AG04449 (cell line): ENCODE data around the gene INTS11.

Experiments
- CTCF ChIA-PET: fragments of 350-600 bp; formaldehyde crosslinking; extraction: SDS; loops from one replicate; lab custom pipeline; 2021; ENCODE audit warnings: antibody characterized with exemption; lab: Yijun Ruan, JAX
- POLR2A ChIA-PET: fragments of 400-600, 350-600 bp; formaldehyde crosslinking; extraction: SDS; loops from one replicate; lab custom pipeline; 2020; ENCODE audit warnings: antibody characterized with exemption, inconsistent platforms; lab: Yijun Ruan, JAX
- DNase-seq: peaks from one replicate; pipeline ENCODE4 v3.0.0-alpha.2; 2010; ENCODE audit warnings: low read depth, low spot score
- H3K4me3 ChIP-seq: 2 replicates; pipeline ENCODE4 v1.5.1; 2011; ENCODE audit warnings: low read depth, mild to moderate bottlenecking, control low read depth, low read length
- CTCF ChIP-seq: IDR thresholded peaks from one replicate; pipeline ENCODE4 v1.5.1; 2011; ENCODE audit warnings: mild to moderate bottlenecking, moderate library complexity, low read length, control low read depth, inconsistent platforms; ENCODE audit not compliant: insufficient read depth; ENCODE audit errors: missing control alignments

INTS11 gene

GRCh38 chr1:1313500-1314236 lies 10.8 kb downstream of the INTS11 start:
- ChIA-PET POLR2A (no interaction called here), CTCF (interaction anchor here (1.2 to 1.7 kb wide), 3 partner anchors 59 to 192 kb away, joined by 3 to 10 read pairs (median 4); no protein-coding TSS in a partner anchor)
- H3K4me3 ChIP-seq = no peak overlapping the region
- no peak for TF ChIP-seq CTCF
- no peak for DNase-seq

DNA sequence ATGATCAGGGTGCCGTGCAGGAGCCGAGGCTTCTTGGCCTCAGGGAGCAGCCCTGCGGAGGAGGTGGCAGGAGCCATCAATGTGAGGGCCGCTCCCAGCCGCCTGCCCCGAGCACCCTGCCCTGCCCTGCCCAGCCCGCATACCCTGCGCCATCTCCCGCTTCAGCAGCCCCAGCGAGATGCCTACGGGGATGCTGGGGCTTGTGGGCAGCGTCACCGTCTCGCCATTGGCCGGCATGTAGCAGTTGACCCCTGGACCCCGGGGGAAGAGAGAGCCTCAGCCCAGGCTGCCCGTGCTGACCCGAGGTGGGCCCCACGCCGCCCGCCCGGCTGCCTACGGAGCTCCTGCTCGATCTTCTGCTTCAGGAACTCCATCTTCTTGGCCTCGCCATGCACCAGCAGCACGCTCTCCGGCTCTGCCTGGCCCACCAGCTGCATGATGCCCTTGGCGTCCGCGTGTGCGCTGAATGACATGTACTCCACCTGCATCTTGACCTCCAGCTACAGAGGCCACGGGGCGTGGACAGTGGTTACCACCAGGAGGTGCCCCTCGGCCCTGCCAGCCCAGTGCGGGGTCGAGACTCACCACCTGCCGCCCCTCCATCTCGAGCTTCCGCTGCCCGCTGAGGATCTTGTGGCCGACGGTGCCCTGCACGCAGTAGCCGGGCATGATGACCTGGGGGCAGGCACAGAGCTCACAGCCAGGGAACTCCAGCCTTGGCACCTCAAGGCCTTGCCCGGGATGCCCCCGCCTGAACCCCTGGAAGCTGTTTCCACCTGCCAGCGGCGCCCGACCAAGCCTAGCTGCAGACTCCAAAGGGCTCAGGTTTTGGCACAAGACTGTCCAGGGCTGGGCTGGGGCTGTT lies 11.8 kb downstream of the INTS11 start:
- no peak for TF ChIP-seq CTCF
- POLR2A ChIA-PET = interaction anchor here (0.7 kb wide), 1 partner anchor 1093 kb away, joined by 3 read pairs; no protein-coding TSS in a partner anchor
- DNase-seq = no peak
- no peak overlapping the region for H3K4me3 ChIP-seq
- CTCF ChIA-PET = interaction anchor here (1.2 to 1.7 kb wide), 3 partner anchors 60 to 193 kb away, joined by 3 to 10 read pairs (median 4); no protein-coding TSS in a partner anchor

DNA sequence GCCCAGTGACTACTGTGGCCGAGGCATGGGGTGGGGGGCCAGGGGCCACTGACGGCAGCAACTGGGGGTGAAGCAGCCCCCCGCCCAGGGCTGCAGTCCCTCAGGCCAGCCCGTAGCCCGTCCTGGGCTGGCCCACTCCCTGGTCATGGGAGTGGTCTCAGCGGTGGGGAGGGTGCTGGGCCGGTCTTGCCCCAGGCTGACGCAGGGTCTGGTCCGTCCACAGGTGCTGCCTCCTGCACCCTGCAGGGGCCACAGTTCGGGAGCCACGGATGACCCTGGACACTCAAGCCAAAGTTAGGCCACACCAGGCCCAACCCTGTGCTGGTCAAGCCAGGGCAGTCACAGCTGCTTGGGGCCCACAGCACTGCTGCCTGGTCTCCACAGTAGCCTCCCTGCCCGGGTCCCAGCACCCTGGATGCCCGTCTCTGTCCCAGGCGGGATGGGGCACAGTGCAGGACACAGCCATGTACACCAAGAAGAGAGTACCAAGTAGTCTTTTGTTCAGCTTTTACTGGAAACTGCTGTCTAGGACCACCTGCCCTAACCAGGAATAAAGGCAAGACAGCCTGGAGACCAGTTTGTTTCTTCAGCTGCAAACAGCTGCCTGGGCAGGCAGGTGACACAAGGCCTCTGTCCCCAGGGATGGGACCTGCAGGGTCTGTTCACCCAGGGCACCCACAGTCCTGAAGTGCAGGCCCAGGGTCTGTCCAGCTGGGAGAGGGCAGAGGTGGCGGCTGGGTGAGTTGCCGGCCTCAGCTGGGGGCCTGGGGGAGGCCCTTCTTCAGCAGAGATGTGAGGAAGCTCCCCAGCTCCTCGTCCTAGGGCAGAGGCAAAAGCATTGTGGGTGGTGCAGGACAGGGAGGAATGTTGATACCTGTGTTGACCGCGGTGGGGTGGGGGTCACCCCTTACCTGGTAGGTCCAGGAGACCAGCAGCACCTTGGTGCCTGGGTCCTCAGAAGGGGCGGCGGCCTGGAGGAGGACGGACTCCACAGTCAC lies 13.1 kb downstream of the INTS11 start:
- POLR2A ChIA-PET = interaction anchor here (0.7 to 1.2 kb wide), 2 partner anchors 9 to 1094 kb away, joined by 3 read pairs; no protein-coding TSS in a partner anchor
- no peak for TF ChIP-seq CTCF
- no peak for DNase-seq
- CTCF ChIA-PET = interaction anchor here (0.7 kb wide), 1 partner anchor 59 kb away, joined by 3 read pairs; no protein-coding TSS in a partner anchor
- no peak overlapping the region for H3K4me3 ChIP-seq

- POLR2A ChIA-PET = interaction anchor here (0.7 to 1.2 kb wide), 2 partner anchors 10 to 16 kb away, joined by 3 read pairs; no protein-coding TSS in a partner anchor
- CTCF ChIA-PET = interaction anchor here (0.7 to 1.5 kb wide), 4 partner anchors 8 to 189 kb away, joined by 3 to 6 read pairs (median 3); partner anchors contain the start of gene AURKAIP1
- no peak overlapping the region for H3K4me3 ChIP-seq
- TF ChIP-seq CTCF = no peak
- no peak for DNase-seq
Observed at GRCh38 chr1:1310476-1311053, 13.9 kb downstream of the INTS11 start.

DNA sequence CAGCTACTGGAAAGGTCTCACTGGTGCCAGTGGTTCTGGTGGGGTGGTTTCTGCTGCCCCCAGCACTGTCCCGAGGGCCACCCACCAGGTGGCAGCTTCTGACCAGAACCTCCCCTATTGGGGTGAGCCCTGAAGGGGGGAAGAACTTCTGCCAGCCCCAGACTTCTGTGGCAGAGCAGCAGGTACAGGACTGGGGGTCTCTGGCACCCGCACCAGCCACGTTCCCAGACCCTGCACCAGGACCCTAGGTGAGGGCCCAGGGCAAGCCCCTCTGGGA lies 14.4 kb downstream of the INTS11 start:
- POLR2A ChIA-PET = interaction anchor here (0.7 to 1.1 kb wide), 2 partner anchors 16 to 65 kb away, joined by 3 read pairs; partner anchors contain the start of gene AURKAIP1
- TF ChIP-seq CTCF = no peak
- H3K4me3 ChIP-seq = peak overlapping the region; percentile 69
- DNase-seq = no peak
- CTCF ChIA-PET = interaction anchor here (0.6 to 1.5 kb wide), 4 partner anchors 9 to 188 kb away, joined by 3 to 6 read pairs (median 3); partner anchors contain the start of gene AURKAIP1
